Left ventricle myocardium inferior (tissue), 1 donor: Measurements from ENCODE around the gene PKHD1. TPM values are rescaled to one million over a fixed set of nuclear protein-coding genes. Genes with fewer than 3 reads are reported as not detected.

Source experiments
- DNase-seq: peaks from one replicate; pipeline ENCODE4 v3.0.0-alpha.2; 2020
- H3K27ac ChIP-seq: fragments of 200-600 bp; replicated peaks from 2 replicates; pipeline ENCODE4 v1.8.0; 2021
- H3K27me3 ChIP-seq: fragments of 200-600 bp; 2 replicates; pipeline ENCODE4 v1.8.0; 2021; ENCODE audit warnings: low read depth
- H3K36me3 ChIP-seq: fragments of 200-600 bp; 2 replicates; pipeline ENCODE4 v1.8.0; 2021
- H3K4me1 ChIP-seq: fragments of 200-600 bp; 2 replicates; pipeline ENCODE4 v1.8.0; 2021
- H3K4me3 ChIP-seq: fragments of 200-600 bp; 2 replicates; pipeline ENCODE4 v1.8.0; 2021; ENCODE audit warnings: mild to moderate bottlenecking, moderate library complexity
- H3K9me3 ChIP-seq: fragments of 200-600 bp; replicated peaks from 2 replicates; pipeline ENCODE4 v1.8.0; 2021
- intact Hi-C: fragments of 100-400 bp; cut with micrococcal nuclease; formaldehyde crosslinking; loops from one replicate; pipeline ENCODE4 v1.11.0; 2022
- total RNA-seq: library from RNA; stranded (reverse); fragmentation: NEBNext Ultra II Directional; extraction: Animal tissue kit (Norgen Biotek cat#: 25700); gene quantifications from one replicate; pipeline ENCODE4 v1.2.1, GENCODE V29; 2021
- TF ChIP-seq, protein P1 (sequence below): fragments of 200-600 bp; IDR thresholded peaks from 2 replicates; pipeline ENCODE4 v1.8.0; 2021; ENCODE audit warnings: antibody characterized with exemption, mild to moderate bottlenecking, borderline replicate concordance
- donor health status: DM: no; HTN: yes; CAD: no; lungs with severe emphysema.

Gene PKHD1
- total RNA-seq, 1 donor from 2014 or later: not detected

GRCh38 chr6:51996296-51996947 lies 91.0 kb downstream of the PKHD1 start:
- Histone ChIP-seq H3K4me3 (no peak overlapping the region), H3K4me1 (no peaks in the 10 kb centered on the region), H3K27ac (no peak overlapping the region), H3K36me3 (no peaks in the 10 kb centered on the region), H3K9me3 (no peaks in the 10 kb centered on the region), H3K27me3 (peaks cover 14% of the 10 kb centered on the region)
- intact Hi-C loops: no loop called here
- TF ChIP-seq, protein P1, sequence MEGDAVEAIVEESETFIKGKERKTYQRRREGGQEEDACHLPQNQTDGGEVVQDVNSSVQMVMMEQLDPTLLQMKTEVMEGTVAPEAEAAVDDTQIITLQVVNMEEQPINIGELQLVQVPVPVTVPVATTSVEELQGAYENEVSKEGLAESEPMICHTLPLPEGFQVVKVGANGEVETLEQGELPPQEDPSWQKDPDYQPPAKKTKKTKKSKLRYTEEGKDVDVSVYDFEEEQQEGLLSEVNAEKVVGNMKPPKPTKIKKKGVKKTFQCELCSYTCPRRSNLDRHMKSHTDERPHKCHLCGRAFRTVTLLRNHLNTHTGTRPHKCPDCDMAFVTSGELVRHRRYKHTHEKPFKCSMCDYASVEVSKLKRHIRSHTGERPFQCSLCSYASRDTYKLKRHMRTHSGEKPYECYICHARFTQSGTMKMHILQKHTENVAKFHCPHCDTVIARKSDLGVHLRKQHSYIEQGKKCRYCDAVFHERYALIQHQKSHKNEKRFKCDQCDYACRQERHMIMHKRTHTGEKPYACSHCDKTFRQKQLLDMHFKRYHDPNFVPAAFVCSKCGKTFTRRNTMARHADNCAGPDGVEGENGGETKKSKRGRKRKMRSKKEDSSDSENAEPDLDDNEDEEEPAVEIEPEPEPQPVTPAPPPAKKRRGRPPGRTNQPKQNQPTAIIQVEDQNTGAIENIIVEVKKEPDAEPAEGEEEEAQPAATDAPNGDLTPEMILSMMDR: no peak
- no peak for DNase-seq

DNA sequence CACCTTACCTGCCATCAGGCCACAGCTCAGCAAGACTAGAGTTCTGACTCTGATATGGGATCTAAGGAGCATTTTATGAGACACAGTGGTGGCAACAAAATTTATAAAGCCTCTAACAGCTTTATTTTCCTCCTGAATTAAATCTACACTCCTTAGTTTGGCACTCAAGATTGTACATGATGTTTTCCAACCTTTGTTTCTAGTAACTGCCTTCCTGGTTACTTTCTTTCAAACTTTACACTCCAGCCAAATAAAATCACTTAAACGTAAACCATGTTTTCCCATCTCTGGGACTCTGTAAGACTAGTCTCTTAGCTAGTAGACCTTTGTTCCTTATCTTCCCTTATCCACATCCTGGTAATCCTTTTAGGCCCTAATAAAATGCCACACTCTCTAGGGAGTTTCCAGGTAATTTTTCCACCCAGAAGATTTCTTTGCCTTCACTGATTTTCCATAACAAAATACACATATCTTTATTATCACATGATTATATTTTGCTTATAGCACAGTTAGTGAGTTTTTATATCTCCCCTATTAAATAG lies 92.1 kb downstream of the PKHD1 start:
- TF ChIP-seq, protein P1: no peak
- H3K36me3 ChIP-seq: no peaks in the 10 kb centered on the region
- intact Hi-C loops: no loop called here
- H3K27me3 ChIP-seq: peaks cover 14% of the 10 kb centered on the region
- no peaks in the 10 kb centered on the region for H3K4me1 ChIP-seq
- no peaks in the 10 kb centered on the region for H3K9me3 ChIP-seq
- no peak overlapping the region for H3K27ac ChIP-seq
- H3K4me3 ChIP-seq: no peak overlapping the region
- DNase-seq: no peak

DNA sequence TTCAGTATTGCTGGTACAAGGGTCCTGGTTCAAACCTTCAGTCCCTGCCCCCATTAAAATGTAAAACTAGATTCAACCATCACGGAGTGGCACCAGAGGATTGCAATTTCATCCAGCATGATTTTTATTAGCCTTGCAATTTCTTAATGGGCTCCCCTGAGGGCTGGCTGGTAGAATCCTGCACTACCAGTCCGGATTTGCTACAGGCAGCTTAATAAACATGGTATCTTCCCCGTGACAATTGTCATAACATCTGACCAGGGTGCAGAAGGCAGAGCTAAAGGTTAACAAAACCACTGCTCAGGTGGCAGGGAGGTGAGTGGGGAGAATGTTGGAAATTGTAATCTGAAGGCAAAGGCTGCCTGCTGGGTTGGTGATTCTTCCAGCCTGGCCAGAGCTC lies 94.5 kb downstream of the PKHD1 start:
- DNase-seq: no peak
- Histone ChIP-seq H3K27me3 (peaks cover 10% of the 10 kb centered on the region), H3K4me1 (no peaks in the 10 kb centered on the region), H3K4me3 (no peak overlapping the region), H3K9me3 (no peaks in the 10 kb centered on the region), H3K27ac (no peak overlapping the region), H3K36me3 (no peaks in the 10 kb centered on the region)
- intact Hi-C loops: no loop called here
- TF ChIP-seq, protein P1: no peak

DNA sequence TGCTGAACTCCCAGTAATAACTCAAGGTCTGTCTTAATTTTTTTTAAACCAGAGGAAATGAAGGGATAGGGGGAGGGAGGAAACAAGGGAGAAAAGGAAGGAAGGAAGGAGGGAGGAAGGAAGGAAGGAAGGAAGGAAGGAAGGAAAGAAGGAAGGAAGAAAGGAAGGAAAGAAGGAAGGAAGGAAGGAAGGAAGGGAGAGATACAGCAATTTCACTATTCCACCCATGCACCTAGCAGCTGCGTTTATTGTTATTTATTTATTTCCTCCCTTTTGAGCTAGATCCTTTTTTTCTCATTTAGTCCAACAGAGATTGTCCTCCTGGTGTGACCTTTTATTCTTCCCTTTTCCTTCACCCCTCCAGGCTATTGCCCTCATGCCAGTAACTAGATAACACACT lies 97.6 kb downstream of the PKHD1 start:
- DNase-seq: no peak
- Histone ChIP-seq H3K4me1 (no peaks in the 10 kb centered on the region), H3K36me3 (no peaks in the 10 kb centered on the region), H3K4me3 (no peak overlapping the region), H3K9me3 (no peaks in the 10 kb centered on the region), H3K27me3 (peaks cover 6% of the 10 kb centered on the region), H3K27ac (no peak overlapping the region)
- TF ChIP-seq, protein P1: no peak
- intact Hi-C loops: no loop called here

GRCh38 chr6:51986864-51987263 lies 100.5 kb downstream of the PKHD1 start:
- Histone ChIP-seq H3K4me3 (no peak overlapping the region), H3K4me1 (no peaks in the 10 kb centered on the region), H3K36me3 (no peaks in the 10 kb centered on the region), H3K27ac (no peak overlapping the region), H3K9me3 (no peaks in the 10 kb centered on the region), H3K27me3 (peaks cover 6% of the 10 kb centered on the region)
- no peak for DNase-seq
- intact Hi-C loops: no loop called here
- TF ChIP-seq, protein P1: no peak
